Hypothalamus (tissue), 51 donors: ENCODE results near the gene SNX19.
A peak's percentile ranks its signal among the peaks of the same experiment; 100 is the strongest.
"Not testable (repeated sequence)": the region's sequence is repeated elsewhere in the genome, so short reads cannot be mapped to it uniquely, and the experiment has no call there.

Source experiments
- DNase-seq, 51 donors: peaks; one replicate each; lab custom pipeline; 2025; lab: John Stamatoyannopoulos, UW

SNX19 gene

GRCh38 chr11:130876931-130877915 lies 39.1 kb downstream of the SNX19 start:
- DNase-seq = no peak

GRCh38 chr11:130876100-130876499 lies 40.2 kb downstream of the SNX19 start:
- DNase-seq = no peak

GRCh38 chr11:130874955-130875531 lies 41.2 kb downstream of the SNX19 start:
- DNase-seq = peak in 19 of 51 donors; percentile 7 to 88 (median 34)

- DNase-seq = no peak
Measured at GRCh38 chr11:130874396-130874795, 41.9 kb downstream of the SNX19 start.

- DNase-seq = no peak
Measured at GRCh38 chr11:130873761-130874160, 42.5 kb downstream of the SNX19 start.

- DNase-seq = no peak
Measured at GRCh38 chr11:130872981-130873380, 43.3 kb downstream of the SNX19 start.

- DNase-seq = no peak
Measured at GRCh38 chr11:130872513-130872912, 43.8 kb downstream of the SNX19 start.

- no peak for DNase-seq
Measured at GRCh38 chr11:130872102-130872501, 44.2 kb downstream of the SNX19 start.

- no peak for DNase-seq
Measured at GRCh38 chr11:130871616-130872015, 44.7 kb downstream of the SNX19 start.

GRCh38 chr11:130868721-130869390 lies 47.4 kb downstream of the SNX19 start:
- no peak for DNase-seq

- DNase-seq = peak in 2 of 51 donors; percentile 22 to 33
Measured at GRCh38 chr11:130868086-130868710, 48.1 kb downstream of the SNX19 start.

GRCh38 chr11:130866831-130867230 lies 49.4 kb downstream of the SNX19 start:
- no peak for DNase-seq

GRCh38 chr11:130865774-130866114 lies 50.5 kb downstream of the SNX19 start:
- no peak for DNase-seq

- no peak for DNase-seq
Measured at GRCh38 chr11:130865091-130865773, 51.0 kb downstream of the SNX19 start.

- DNase-seq = peak; percentile 23 to 97 (median 82)
Measured at GRCh38 chr11:130861902-130862860, 54.1 kb downstream of the SNX19 start.

- no peak for DNase-seq
Measured at GRCh38 chr11:130861283-130861682, 55.0 kb downstream of the SNX19 start.

GRCh38 chr11:130859886-130860285 lies 56.4 kb downstream of the SNX19 start:
- no peak for DNase-seq

- no peak for DNase-seq
Measured at GRCh38 chr11:130858215-130858614, 58.1 kb downstream of the SNX19 start.

GRCh38 chr11:130855707-130856106 lies 60.6 kb downstream of the SNX19 start:
- not testable (repeated sequence) for DNase-seq
